Epithelial cell of esophagus (primary cell): ENCODE data around the gene TNRC6A.
"Not testable (repeated sequence)": the region's sequence is repeated elsewhere in the genome, so short reads cannot be mapped to it uniquely, and the experiment has no call there.

Source experiments
- DNase-seq: peaks from one replicate; pipeline ENCODE4 v3.0.0; 2010; ENCODE audit warnings: low read depth
- H3K4me3 ChIP-seq: 2 replicates; pipeline ENCODE4 v1.5.1; 2011; ENCODE audit warnings: mild to moderate bottlenecking, low read length, control low read depth
- CTCF ChIP-seq: IDR thresholded peaks from 2 replicates; pipeline ENCODE4 v1.5.1; 2011; ENCODE audit warnings: low read depth, mild to moderate bottlenecking, low read length, control low read depth, inconsistent platforms; ENCODE audit not compliant: insufficient read depth; ENCODE audit errors: missing control alignments

The TNRC6A gene

GRCh38 chr16:24745391-24745790, 15.9 kb downstream of the TNRC6A start:
- no peak for TF ChIP-seq CTCF
- no peak overlapping the region for H3K4me3 ChIP-seq
- DNase-seq, result no peak

- no peak for DNase-seq
- TF ChIP-seq CTCF, result no peak
- H3K4me3 ChIP-seq, result no peak overlapping the region
These were observed 16.3 kb downstream of the TNRC6A start for GRCh38 chr16:24745791-24746190.

- no peak for TF ChIP-seq CTCF
- H3K4me3 ChIP-seq, result no peak overlapping the region
- DNase-seq, result peak; percentile 64
These were observed 18.0 kb downstream of the TNRC6A start for GRCh38 chr16:24747441-24747840.

DNA sequence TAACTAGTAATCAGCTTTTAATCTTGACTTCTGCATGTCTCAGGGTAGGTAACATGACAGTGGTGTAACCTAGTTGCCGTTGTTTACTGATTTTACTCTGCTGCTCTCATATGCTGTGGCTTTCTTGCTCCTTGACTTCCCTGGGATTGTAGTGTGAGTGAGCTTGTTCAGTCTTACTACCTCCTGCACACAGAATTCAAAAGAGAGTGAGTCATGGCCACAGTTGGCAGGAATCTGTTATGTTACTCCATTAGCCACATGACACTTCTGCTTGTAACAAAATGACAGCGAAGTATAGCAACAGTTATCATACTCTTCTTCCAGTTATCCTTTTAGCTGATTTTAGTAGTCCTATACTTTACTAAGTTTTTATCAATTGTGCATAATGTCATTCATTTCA, 18.8 kb downstream of the TNRC6A start:
- no peak for TF ChIP-seq CTCF
- no peak overlapping the region for H3K4me3 ChIP-seq
- DNase-seq, result peak; percentile 90

- H3K4me3 ChIP-seq, result no peak overlapping the region
- no peak for TF ChIP-seq CTCF
- DNase-seq, result no peak
These were observed 19.9 kb downstream of the TNRC6A start for GRCh38 chr16:24749310-24749709.

- H3K4me3 ChIP-seq, DNase-seq: not testable (repeated sequence)
These were observed 20.4 kb downstream of the TNRC6A start for GRCh38 chr16:24749872-24750271.

- H3K4me3 ChIP-seq, result no peak overlapping the region
- no peak for TF ChIP-seq CTCF
- no peak for DNase-seq
These were observed 23.5 kb downstream of the TNRC6A start for GRCh38 chr16:24753000-24753399.

GRCh38 chr16:24753437-24753836, 24.0 kb downstream of the TNRC6A start:
- no peak overlapping the region for H3K4me3 ChIP-seq
- DNase-seq, result peak; percentile 39
- no peak for TF ChIP-seq CTCF
